Upper lobe of left lung (tissue), 6 donors: ENCODE data around the gene ICAM4. TPM values are rescaled to one million over a fixed set of nuclear protein-coding genes. Genes with fewer than 3 reads are reported as not detected.

ENCODE experiments used
- ATAC-seq, 2 donors: fragments of 200-7000 bp; cut with Tn5 transposase; one replicate each; pipeline ENCODE4 v1.9.1; 2022; ENCODE audit warnings: mild to moderate bottlenecking in 2 of 2, moderate library complexity in 2 of 2; ENCODE audit not compliant: low FRiP score in 2 of 2
- DNase-seq, 2 donors: peaks; one replicate each; pipeline ENCODE4 v3.0.0-alpha.2; 2019 to 2020
- H3K27ac ChIP-seq, 4 donors: fragments of 200-600 bp; sonication (generic); one replicate each; pipeline ENCODE4 v1.5.1; 2016 to 2019
- H3K27me3 ChIP-seq, 4 donors: fragments of 200-600 bp; sonication (generic); one replicate each; pipeline ENCODE4 v1.5.1; 2017 to 2019
- H3K36me3 ChIP-seq, 4 donors: fragments of 200-600 bp; sonication (generic); one replicate each; pipeline ENCODE4 v1.5.1; 2016 to 2019
- H3K4me1 ChIP-seq, 4 donors: fragments of 200-600 bp; sonication (generic); one replicate each; pipeline ENCODE4 v1.5.1; 2018 to 2019
- H3K4me3 ChIP-seq, 4 donors: fragments of 200-600 bp; sonication (generic); one replicate each; pipeline ENCODE4 v1.5.1; 2017 to 2019; ENCODE audit warnings: mild to moderate bottlenecking in 2 of 4, moderate library complexity in 1 of 4
- H3K9me3 ChIP-seq, 4 donors: fragments of 200-600 bp; sonication (generic); one replicate each; pipeline ENCODE4 v1.5.1; 2018 to 2019
- CTCF ChIP-seq, 6 experiments: fragments of 450-650 bp in 4 of 6; fragments of 200-600 bp in 2 of 6; sonication (generic) in 2 of 6; IDR thresholded peaks; one replicate each; pipeline ENCODE4 v1.5.1; 2016 to 2019; ENCODE audit warnings: antibody characterized with exemption in 6 of 6
- EP300 ChIP-seq, 4 donors: sonication (generic); formaldehyde crosslinking; IDR thresholded peaks; one replicate each; pipeline ENCODE4 v1.5.1; 2017; ENCODE audit warnings: antibody characterized with exemption in 4 of 4, control low read depth in 2 of 4
- POLR2A ChIP-seq, 4 donors: fragments of 450-650 bp; IDR thresholded peaks; one replicate each; pipeline ENCODE4 v1.5.1; 2016 to 2017; ENCODE audit warnings: antibody characterized with exemption in 4 of 4, mild to moderate bottlenecking in 2 of 4
- POLR2AphosphoS5 ChIP-seq, 2 donors: sonication (generic); formaldehyde crosslinking; IDR thresholded peaks; one replicate each; pipeline ENCODE4 v1.5.1; 2017; ENCODE audit warnings: antibody characterized with exemption in 2 of 2
- WGBS, 2 donors: methylation state at CpG; one replicate each; pipeline ENCODE4 v1.1.5; 2017 to 2018; 5-methylcytosine and 5-hydroxymethylcytosine counted together
- total RNA-seq, 6 donors: library from RNA; depleted of rRNA in 4 of 6; stranded (reverse); fragments of >200 nt in 4 of 6; gene quantifications; one replicate each; pipeline versions ENCODE4 v1.1.0 to v1.2.1, GENCODE V29; 2016 to 2021
- donor health status: DM: no; HTN: no; CAD: no; lungs with moderate emphysema.
- donor health status: DM: no; HTN: yes; CAD: no; lungs with severe emphysema.

The ICAM4 gene
- total RNA-seq, 6 donors from 2014 or later: 6.3 to 24.3 (median 12.0) TPM

GRCh38 chr19:10266706-10267105, 20.0 kb upstream of the ICAM4 start:
- TF ChIP-seq POLR2A (IDR thresholded peaks at IDR 0.05): no peak
- no peak for TF ChIP-seq POLR2AphosphoS5 (IDR thresholded peaks at IDR 0.05)
- TF ChIP-seq EP300 (IDR thresholded peaks at IDR 0.05): no peak
- no peak for TF ChIP-seq CTCF (IDR thresholded peaks at IDR 0.05)
- Histone ChIP-seq H3K27me3 (no peaks in the 10 kb centered on the region), H3K9me3 (no peaks in the 10 kb centered on the region), H3K4me1 (peaks cover 21 to 44% (median 33%) of the 10 kb centered on the region in 4 donors), H3K27ac (peak overlapping the region in 3 of 4 donors; percentile 94 to 98 (median 97)), H3K36me3 (no peaks in the 10 kb centered on the region), H3K4me3 (no peak overlapping the region)
- DNase-seq: no peak
- WGBS, 2 donors: 81 to 86% methylated on average over 7 of the region's 7 CpGs
- no peak for ATAC-seq

- 47 to 80% methylated on average over 1 to 6 of the region's 6 CpGs for whole genome bisulfite sequencing, 2 donors
- Histone ChIP-seq H3K4me1 (peaks cover 31 to 57% (median 41%) of the 10 kb centered on the region in 4 donors), H3K27me3 (no peaks in the 10 kb centered on the region), H3K36me3 (peaks cover 0 to 5% (median 0%) of the 10 kb centered on the region in 4 donors), H3K9me3 (no peaks in the 10 kb centered on the region), H3K4me3 (no peak overlapping the region), H3K27ac (peak overlapping the region; percentile 94 to 98 (median 98))
- ATAC-seq: no peak
- peak in 1 of 2 donors; percentile 40 for DNase-seq
- TF ChIP-seq CTCF (IDR thresholded peaks at IDR 0.05): no peak
- TF ChIP-seq POLR2AphosphoS5 (IDR thresholded peaks at IDR 0.05): peak in 1 of 2 donors; percentile 61
- peak in 1 of 4 donors; percentile 26 for TF ChIP-seq POLR2A (IDR thresholded peaks at IDR 0.05)
- peak in 1 of 4 donors; percentile 53 for TF ChIP-seq EP300 (IDR thresholded peaks at IDR 0.05)
These were observed 18.7 kb upstream of the ICAM4 start for GRCh38 chr19:10268071-10268470.

GRCh38 chr19:10269333-10270179, 17.2 kb upstream of the ICAM4 start:
- Histone ChIP-seq H3K9me3 (no peaks in the 10 kb centered on the region), H3K27ac (peak overlapping the region; percentile 94 to 98 (median 98)), H3K27me3 (no peaks in the 10 kb centered on the region), H3K36me3 (peaks cover 0 to 13% (median 3%) of the 10 kb centered on the region in 4 donors), H3K4me1 (peaks cover 41 to 71% (median 48%) of the 10 kb centered on the region in 4 donors), H3K4me3 (peak overlapping the region; percentile 59 to 74 (median 60))
- TF ChIP-seq POLR2AphosphoS5 (IDR thresholded peaks at IDR 0.05): peak in 1 of 2 donors; percentile 46
- TF ChIP-seq POLR2A (IDR thresholded peaks at IDR 0.05): peak in 2 of 4 donors; percentile 6 to 28
- TF ChIP-seq EP300 (IDR thresholded peaks at IDR 0.05): peak in 2 of 4 donors; percentile 22 to 79
- peak; percentile 89 to 97 (median 94) for TF ChIP-seq CTCF (IDR thresholded peaks at IDR 0.05)
- WGBS, 2 donors: 3 to 9% methylated on average over 24 of the region's 59 CpGs
- DNase-seq (peak; percentile 93 to 99), ATAC-seq (peak; percentile 90 to 91)

GRCh38 chr19:10270180-10270615, 16.6 kb upstream of the ICAM4 start:
- no peaks in the 10 kb centered on the region for H3K9me3 ChIP-seq
- H3K27ac ChIP-seq: peak overlapping the region; percentile 94 to 98 (median 98)
- 0% methylated on average over 1 to 23 of the region's 37 CpGs for WGBS, 2 donors
- H3K4me1 ChIP-seq: peaks cover 45 to 78% (median 48%) of the 10 kb centered on the region in 4 donors
- H3K4me3 ChIP-seq: peak overlapping the region; percentile 59 to 74 (median 60)
- H3K27me3 ChIP-seq: no peaks in the 10 kb centered on the region
- ATAC-seq (peak; percentile 83 to 84), DNase-seq (peak; percentile 90 to 92)
- peaks cover 0 to 19% (median 9%) of the 10 kb centered on the region in 4 donors for H3K36me3 ChIP-seq
- no peak for TF ChIP-seq CTCF (IDR thresholded peaks at IDR 0.05)
- peak in 1 of 2 donors; percentile 1 for TF ChIP-seq POLR2AphosphoS5 (IDR thresholded peaks at IDR 0.05)
